ENCODE data around the gene IL17RC.

Gene IL17RC

GRCh38 chr3:9946112-9947024 is 29.5 kb downstream of the IL17RC start:
- DNase-seq (ENCODE audit: low read depth in 2 of 2), result peak; percentile 64 to 66

GRCh38 chr3:9947025-9947995 is 30.4 kb downstream of the IL17RC start:
- DNase-seq (ENCODE audit: low read depth in 2 of 2), result no peak

- no peak for DNase-seq (ENCODE audit: low read depth in 2 of 2)
These were observed 31.7 kb downstream of the IL17RC start for GRCh38 chr3:9948586-9948985.

DNA sequence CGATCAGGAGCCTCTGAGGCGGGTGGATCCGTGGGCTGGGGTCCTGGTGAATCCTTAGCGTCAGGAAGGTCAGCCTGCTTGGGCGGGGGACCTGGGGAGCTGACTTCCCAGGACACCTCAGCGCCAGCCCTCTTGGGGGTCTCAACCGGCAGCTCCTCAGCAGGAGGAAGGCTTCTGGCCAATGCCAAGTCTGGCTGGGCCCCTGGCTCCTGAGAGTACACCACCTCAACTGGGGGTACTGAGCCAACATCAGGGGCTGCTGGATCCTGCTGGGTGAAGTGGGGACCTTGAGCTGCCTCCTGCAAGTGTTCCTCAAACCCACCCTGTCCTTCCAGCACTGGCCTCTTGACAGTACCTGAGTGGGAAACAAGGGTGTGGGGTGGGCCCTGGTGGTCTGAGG is 32.2 kb downstream of the IL17RC start:
- DNase-seq (ENCODE audit: low read depth in 2 of 2), result no peak

- no peak for DNase-seq (ENCODE audit: low read depth in 2 of 2)
These were observed 32.7 kb downstream of the IL17RC start for GRCh38 chr3:9949626-9950025.

DNA sequence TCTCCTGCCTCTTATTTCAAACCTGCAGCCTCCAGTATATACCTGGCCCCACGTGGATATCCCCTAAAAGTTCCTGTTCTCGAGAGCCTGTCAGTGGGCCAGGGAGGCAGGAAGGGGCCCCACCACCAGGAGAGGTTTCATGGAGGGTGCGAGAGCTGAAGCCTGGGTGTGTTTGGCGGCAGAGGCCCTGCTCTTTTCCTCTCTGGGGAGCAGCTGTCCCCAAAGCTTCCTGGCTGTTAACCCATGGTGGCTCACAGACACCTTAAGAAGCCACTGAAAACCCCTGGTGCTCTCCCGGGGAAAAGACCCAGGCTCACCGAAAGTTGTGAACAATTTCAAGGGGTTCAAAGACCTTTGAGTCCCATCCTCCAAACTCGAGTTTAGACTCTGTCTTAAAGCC is 34.2 kb downstream of the IL17RC start:
- DNase-seq (ENCODE audit: low read depth in 2 of 2), result no peak

GRCh38 chr3:9951598-9951961 is 34.7 kb downstream of the IL17RC start:
- DNase-seq (ENCODE audit: low read depth in 2 of 2), result no peak

DNA sequence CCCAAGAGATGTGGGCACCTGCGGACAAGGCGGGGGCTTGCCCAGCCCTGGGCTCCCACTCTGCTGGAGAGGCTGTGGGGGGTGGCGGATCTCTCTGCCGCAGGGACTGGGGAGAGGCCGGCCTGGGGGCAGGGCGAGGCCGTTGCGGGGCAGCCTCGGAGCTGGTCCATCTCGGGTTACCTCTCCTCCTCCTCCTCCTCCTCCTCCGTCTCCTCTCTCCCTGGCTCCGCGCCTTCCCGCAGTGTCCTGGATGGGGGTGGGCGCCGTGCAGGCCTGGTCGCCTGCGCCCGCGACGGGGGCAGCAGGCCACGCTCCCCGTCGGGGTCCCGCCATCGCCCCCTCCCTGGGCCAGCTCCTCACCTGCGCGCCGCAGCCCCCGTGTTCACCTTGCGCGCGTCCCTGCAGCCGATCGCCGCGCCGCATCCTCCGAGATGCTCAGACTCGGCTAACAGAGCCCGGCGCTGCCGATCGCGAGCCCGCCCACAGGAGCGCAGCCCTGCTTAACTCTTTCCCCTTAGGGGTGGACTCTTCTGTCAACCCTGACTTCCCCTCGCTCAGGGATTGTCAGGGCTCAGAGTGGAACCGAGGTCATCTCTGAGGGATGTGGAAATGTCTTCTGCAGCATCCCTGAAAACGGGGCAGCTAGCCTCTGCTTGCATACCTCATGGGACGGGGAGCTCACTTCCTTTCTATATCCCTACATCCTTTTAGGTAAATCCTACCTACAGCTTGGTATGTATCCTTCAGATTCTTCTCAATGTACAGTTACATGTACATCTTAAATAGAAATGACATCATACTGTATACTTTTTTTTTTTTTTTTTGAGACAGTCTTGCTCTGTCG is 35.3 kb downstream of the IL17RC start, which contains the start of gene PRRT3:
PRRT3 (minus strand) TSS at position 447 of the 844 bp plus-strand sequence. CDS start 2,293 bp downstream, outside the sequence.
- DNase-seq (ENCODE audit: low read depth in 2 of 2), result peak in 1 of 2 experiments; percentile 42

- DNase-seq (ENCODE audit: low read depth in 2 of 2), result no peak
These were observed 38.2 kb downstream of the IL17RC start for GRCh38 chr3:9955067-9955502.

DNA sequence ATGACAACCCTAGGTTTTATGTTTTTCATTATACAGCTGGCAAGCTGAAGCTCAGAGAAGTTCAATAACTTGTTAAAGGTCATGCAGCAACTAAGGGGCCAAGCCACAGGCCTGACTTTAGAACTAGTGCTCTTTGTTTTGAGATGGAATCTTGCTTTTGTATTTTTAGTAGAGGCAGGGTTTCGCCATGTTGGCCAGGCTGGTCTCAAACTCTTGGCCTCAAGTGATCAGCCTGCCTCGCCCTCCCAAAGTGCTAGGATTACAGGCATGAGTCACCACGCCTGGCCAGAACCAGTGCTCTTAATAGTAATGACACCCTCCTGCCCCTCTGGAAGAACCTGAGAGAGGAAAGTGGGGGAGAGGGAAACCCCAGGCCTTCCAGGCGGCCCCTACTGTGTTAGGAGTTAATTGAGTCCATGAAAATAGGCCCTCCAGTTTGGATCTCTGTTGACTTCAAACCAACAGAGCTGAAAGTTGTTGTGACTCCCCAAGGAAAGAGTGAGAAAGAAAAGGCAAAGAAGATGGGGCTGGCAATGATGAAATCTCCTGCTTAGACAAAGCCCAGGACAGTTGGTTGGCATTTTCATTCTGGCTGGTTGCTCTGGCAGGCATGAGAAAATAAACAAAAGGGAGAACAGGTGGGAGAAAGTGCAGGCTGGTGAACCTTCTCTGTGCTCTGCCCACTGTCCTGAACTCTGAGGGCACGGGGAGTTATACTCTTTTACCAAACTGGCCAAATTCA is 38.9 kb downstream of the IL17RC start:
- DNase-seq (ENCODE audit: low read depth in 2 of 2), result no peak

DNA sequence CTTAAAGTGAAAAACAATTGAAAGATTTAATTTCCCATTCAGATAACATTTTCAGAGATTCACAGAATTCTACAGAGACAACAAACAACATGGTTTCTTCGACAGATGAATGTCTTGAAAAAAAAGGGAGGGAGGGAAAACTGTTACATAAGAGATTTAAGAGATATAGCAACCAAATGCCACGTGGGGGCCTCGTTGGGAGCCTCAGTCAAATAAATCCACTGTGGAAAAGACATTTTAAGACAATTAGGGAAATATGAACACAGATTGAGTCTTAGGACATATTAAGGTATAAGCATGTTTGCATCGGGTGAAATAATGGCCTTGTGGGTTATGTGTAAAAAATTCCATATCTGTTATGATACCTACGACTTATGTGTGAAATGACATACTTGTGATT is 40.3 kb downstream of the IL17RC start:
- no peak for DNase-seq (ENCODE audit: low read depth in 2 of 2)

GRCh38 chr3:9965200-9965875 is 48.4 kb downstream of the IL17RC start:
- no peak for DNase-seq (ENCODE audit: low read depth in 2 of 2)

- no peak for DNase-seq (ENCODE audit: low read depth in 2 of 2)
These were observed 49.9 kb downstream of the IL17RC start for GRCh38 chr3:9966841-9967240.

DNA sequence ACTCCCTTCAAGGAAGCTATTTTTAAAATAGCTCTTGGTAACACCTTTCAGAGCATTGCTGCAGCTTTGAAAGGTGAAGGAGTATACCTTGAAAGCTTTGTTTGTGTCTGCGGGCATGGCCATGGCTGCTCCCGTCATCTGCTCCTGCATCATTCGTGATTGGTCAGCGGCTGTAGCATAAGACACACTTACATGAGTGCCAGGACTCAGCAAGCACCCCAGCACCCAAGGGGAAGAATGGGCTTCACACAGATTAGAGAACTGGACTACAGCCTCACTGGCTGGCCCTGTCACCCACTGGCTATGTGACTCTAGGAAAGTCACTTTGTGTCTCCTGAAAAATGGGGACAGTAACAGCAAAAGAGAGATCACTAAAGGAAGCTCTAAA is 52.7 kb downstream of the IL17RC start:
- no peak for DNase-seq (ENCODE audit: low read depth in 2 of 2)

- DNase-seq (ENCODE audit: low read depth in 2 of 2), result no peak
These were observed 53.2 kb downstream of the IL17RC start for GRCh38 chr3:9970020-9970652.

GRCh38 chr3:9976721-9977709 is 60.1 kb downstream of the IL17RC start:
- DNase-seq (ENCODE audit: low read depth in 2 of 2), result peak in 1 of 2 experiments; percentile 3

DNA sequence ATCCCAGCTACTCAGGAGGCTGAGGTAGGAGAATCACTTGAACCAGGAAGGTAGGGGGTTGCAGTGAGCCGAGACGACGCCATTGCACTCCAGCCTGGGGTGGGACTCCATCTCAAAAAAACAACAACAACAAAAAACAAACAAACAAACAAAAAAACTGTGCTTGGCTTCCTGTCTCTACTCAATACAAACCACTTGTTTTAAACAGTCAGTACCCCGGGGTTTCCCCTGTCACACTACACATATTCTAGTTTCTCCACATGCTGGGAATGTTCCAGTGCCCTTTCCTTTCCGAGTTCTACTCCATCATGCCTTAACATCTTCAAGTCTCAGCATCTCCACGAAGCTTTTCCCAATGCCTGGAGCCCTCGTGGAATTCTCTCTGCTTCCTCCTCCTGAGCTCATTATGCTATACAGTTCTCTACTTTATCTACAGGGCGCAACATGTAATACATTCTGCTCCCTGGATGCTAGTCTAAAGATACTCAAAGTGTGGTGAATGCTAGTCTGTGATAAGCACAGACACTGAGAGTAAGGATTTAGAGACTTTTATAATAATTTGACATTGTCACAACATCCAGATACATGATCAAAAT is 61.9 kb downstream of the IL17RC start:
- DNase-seq (ENCODE audit: low read depth in 2 of 2), result no peak

GRCh38 chr3:9980251-9980650 is 63.4 kb downstream of the IL17RC start:
- DNase-seq (ENCODE audit: low read depth in 2 of 2), result no peak
